Measurements from ENCODE around the gene LAMA4.
"Not testable (repeated sequence)": the region's sequence is repeated elsewhere in the genome, so short reads cannot be mapped to it uniquely, and the experiment has no call there.

The LAMA4 gene

GRCh38 chr6:112130878-112131277 is 123.5 kb downstream of the LAMA4 start:
- DNase-seq: no peak

DNA sequence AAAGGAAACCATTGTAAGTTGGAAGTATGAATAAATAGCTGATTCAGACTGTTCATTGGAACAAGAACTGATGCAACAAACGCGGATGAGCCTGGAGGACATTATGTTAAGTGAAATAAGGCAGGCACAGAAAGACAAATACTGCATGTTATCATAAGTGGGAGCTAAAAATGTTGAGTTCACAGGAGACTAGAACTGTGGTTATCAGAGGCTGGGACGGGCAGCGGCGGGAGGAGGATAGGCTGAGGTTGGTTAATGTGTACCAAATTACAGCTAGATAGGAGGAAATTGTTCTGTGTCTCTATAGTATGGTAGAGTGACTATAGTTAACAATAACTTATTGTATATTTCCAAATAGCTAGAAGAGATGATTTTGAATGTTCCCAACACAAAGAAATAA is 126.2 kb downstream of the LAMA4 start:
- no peak for DNase-seq

GRCh38 chr6:112123982-112124381 is 130.4 kb downstream of the LAMA4 start:
- DNase-seq: no peak

DNA sequence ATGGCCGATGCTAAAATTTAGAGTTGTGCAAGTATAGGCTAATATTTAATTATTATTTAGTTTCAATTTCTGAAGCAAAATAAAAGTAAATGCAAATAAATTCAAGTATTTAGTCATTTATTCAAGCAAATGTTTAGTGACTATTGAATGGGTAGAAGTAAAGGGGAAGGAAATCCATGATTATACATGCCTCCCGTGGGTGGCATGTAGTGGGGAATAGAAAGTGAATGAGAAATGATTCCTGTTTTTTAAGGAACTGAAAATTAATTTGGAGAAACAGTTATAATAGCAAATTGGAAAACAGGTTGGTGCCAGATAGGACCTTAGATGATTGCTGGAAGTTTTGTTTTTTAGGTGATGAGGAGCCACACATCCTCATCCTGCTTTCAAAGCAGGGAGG is 131.6 kb downstream of the LAMA4 start:
- DNase-seq: no peak

DNA sequence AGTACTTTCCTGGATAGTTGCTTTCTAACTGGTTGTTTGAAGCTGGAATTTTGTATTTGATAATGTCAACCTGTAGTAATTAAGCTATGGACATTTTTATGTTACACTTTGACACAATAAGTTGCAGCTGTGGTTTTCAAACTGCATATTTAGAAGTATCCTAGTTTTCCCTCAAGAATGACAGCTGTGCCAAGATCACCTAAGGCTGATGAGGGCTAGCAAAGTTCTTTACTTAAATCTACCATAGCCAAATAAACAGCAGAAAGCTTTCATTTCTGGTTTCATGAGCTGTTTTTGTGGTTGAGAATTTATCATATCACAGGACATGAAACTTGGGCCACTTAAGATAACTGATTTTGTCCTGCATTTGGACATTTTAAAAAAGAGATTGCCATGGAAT is 136.3 kb downstream of the LAMA4 start:
- DNase-seq: no peak

DNA sequence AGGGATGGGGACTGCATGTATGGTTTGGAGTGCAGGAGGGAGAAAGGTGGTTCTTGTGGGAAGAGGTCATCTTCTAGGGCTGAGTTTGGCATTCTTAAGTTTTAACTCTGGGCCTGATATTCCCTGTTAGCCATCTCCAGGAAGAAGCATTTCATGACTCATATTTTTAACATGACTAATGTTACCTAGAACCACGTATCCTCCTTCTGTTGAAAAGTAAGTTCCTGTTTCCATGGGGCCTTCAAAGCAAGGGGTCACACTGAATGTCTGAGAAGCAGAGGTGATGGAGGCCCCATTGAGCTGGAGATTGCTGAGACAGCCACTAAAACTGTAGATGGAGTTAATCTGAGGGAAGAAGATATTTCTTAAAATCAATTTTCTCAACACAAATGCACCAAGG is 136.8 kb downstream of the LAMA4 start:
- peak in 1 of 2 experiments; percentile 11 for DNase-seq

DNA sequence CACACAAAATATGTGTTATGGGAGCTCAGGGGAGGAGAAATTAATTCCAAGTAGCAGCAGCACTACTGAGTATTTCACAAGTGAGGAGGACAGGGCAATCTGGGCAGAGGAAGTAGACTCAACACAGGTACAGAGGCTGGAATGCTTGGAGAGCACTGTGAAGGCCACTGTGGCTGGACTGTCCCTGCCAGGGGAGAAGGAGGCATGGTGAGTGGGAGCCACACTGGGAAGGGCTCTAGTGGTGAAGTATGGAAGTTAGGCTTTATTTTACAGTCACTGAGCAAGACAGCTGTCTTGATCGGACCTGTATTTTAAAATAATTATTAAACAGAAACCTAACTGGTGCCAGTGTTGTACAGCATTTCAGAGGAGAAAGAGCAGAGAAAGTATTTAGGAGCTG is 138.1 kb downstream of the LAMA4 start:
- no peak for DNase-seq

DNA sequence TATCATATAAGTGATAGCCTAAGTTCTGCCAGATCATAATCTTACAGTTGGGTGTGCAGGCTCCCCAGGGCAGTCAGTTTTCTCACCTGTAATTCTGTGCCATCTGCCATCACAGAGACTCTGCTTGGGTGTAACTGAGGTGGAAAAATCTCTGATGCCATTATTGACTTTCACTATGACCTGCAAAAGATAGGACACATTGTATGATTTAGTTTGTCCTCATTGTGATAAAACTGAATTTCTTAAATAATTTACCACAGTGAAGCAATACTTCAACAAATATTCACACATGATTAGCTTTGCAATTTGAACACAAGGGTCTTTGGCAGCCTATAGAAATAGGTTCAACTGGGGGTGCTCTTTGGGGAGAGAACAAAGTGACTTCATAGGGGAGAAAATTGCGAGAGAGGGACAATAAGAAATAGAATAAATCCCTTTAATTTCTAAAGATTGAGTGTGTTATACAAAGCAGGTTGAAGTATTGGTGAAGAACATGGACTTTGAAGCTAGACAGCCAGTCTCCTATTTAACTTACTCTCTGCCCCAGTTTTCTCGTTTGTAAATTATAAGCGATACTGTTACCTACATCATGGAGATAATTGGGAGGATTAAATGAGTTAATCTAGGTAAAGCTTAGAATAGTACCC is 139.7 kb downstream of the LAMA4 start:
- no peak for DNase-seq

DNA sequence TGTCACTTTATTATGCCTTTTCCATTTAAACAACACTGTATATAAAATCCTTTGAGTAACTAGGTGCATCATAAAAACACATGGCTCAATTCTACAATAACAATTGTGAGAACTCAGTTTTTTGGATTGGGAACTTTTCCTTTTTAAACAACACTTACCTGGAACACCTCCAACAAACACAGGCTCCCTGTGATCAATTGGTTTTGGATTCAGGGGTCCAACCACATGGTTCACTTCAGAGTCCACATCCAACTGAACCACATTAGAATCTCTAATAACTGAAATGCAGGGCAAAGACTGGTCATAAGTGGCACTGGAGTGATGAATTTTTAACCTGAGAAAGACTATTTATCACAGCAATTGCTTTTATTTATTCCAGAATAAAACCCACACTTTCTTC is 140.4 kb downstream of the LAMA4 start:
- no peak for DNase-seq

- DNase-seq: no peak
These were observed 140.9 kb downstream of the LAMA4 start for GRCh38 chr6:112113431-112113830.

DNA sequence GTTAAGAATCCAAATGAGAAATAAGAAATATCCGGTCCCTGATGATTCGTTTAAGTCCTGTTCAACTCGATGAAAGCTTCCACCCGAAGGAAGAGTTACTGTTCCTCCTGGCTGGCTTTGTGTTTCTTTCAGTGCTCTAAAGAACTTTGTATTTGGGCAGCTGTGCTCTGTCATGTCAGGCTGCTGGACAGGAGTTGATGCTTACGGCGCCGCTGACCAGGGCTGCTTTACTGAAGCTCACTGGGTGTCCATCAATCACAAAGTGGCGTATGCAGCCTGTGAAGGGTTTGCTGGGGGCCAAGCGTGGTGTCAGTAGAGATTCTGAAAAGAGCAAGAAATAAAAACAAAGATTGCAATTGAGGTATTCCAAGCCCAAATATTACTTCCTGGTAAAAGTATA is 145.1 kb downstream of the LAMA4 start:
- DNase-seq: no peak

DNA sequence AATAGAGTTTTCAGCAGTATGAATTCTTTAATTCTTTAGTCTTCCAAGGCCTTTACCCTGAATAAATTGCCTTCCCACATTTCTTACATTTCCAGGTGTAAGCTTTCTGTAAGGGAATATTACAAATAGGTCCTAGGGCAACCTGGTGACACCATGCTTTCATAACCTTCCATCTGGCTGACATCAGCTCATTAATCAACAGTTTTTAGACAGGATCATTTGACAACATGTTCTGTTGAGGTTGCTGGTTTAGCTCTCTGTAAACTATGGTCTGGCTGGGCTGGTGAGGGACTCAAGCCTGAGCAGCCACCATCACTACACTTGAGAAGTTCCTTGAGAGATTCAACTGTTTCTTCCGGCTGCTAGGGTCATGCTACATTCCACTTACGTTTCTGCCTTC is 147.8 kb downstream of the LAMA4 start:
- DNase-seq: no peak

GRCh38 chr6:112106026-112106425 is 148.3 kb downstream of the LAMA4 start:
- DNase-seq: not testable (repeated sequence)

- no peak for DNase-seq
These were observed 153.8 kb downstream of the LAMA4 start for GRCh38 chr6:112100561-112100960.

- no peak for DNase-seq
These were observed 157.5 kb downstream of the LAMA4 start for GRCh38 chr6:112096901-112097300.

DNA sequence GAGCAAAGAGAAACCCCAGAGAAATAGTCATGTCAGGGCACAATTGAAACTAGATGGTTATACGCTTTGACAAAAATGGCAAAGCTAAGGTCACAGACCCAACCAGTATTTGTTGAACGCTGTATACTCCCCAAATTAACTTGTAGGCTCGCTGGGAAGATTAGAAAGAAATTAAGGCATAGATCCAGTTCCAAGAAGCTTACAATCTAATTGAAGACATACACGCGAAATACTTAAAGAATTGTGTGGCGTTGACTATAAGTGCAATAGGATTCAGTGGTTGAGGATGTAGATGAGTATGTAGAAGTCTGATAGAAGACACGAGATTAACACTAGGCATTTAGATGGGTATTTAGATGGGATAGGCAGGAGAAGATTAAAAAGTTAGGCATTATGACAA is 166.5 kb downstream of the LAMA4 start:
- DNase-seq: no peak

- peak; percentile 86 to 91 for DNase-seq
These were observed 167.0 kb downstream of the LAMA4 start, which contains the start of the genes FAM229B and TUBE1 for GRCh38 chr6:112087136-112087911. TSS of gene FAM229B (plus strand) at chr6:112087591. CDS start at chr6:112099284, 11,693 bp downstream. TSS of gene TUBE1 (minus strand) at chr6:112087482. CDS start at chr6:112087434, 48 bp downstream.

GRCh38 chr6:112086744-112087135 is 167.6 kb downstream of the LAMA4 start:
- DNase-seq: no peak

DNA sequence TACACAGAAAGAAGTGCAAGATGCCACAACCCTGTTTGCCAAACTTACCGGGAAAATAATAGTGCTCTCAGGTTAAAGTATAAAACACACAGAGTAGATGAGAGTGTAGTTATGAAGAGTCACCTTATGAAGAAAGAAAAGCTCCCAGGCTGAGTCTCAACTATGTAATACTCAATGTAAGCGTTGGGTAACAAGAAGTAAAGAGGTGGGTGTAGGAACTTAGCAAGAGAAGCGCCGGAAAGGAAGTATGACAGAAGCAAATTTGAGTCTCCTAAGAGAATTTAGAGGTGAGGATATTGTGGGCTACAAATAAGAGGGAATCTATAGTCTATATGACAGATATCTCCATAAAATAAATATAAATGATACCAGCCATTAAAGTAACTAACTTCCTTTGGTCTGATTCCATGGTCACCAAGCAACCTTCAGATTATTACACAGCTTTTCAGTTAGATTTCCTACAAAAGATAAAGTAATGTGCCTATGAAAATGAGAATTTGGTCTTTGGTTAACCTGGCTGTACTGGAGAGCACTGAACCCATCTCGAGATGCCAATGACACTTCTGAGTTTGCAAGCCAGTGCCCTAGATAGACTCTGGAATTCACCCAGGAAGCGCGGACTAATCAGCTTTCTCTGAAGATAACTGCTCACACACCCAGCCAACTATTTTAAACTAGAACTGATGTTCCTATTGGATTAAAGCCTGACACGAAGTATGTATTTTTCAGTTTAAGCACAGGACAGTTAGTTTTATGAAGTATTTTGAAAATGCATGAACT is 168.9 kb downstream of the LAMA4 start:
- DNase-seq: no peak

DNA sequence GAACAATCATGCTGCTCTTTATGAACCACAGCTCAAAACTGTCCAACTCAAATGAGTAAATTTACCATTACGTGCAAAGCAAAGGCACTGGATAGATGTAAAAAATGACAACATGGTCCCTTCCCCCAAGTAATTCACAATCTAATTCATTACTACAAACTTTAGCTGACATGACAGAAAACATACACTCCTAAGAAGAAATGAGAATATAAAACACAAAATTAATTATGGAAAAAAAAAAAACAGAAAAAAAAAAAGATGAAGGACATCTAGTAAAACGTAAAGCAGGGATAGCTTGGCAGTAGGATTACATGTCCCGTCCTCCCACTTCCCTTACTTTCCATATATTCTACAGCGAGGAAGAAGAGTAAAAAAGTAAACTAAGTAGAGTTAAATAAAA is 172.8 kb downstream of the LAMA4 start:
- DNase-seq: no peak

GRCh38 chr6:112066606-112067005 is 187.8 kb downstream of the LAMA4 start:
- DNase-seq: no peak

GRCh38 chr6:112065426-112065986 is 188.9 kb downstream of the LAMA4 start:
- DNase-seq: no peak

DNA sequence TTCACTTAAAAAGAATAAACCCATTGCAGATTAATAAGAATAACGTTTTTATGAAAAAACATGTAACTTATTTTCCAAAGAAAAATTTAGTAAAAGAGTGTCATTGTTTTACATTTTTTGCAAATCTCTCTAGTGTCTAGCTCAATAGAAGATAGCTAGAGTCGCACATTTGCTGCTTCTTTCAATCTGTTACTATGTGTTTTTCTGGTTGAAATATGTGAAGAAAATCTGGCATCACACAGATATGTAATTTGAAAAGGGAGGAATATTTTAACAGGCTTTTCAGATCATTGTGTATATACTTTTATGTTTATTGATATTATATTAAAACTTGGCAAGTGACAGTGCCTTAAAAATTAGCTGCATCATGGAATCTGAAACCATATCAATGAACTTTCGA is 191.4 kb downstream of the LAMA4 start:
- no peak for DNase-seq
